KG1 (cell line): Measurements from ENCODE around the gene RAP2C.
A peak's percentile ranks its signal among the peaks of the same experiment; 100 is the strongest.

ENCODE experiments used
- DNase-seq: peaks from one replicate; lab custom pipeline; 2025; lab: John Stamatoyannopoulos, UW

RAP2C gene

GRCh38 chrX:132219343-132219768 is at the start of gene RAP2C:
TSS of gene RAP2C (minus strand) at chrX:132219447. CDS start at chrX:132217268, 2,179 bp downstream.
- peak; percentile 11 for DNase-seq

DNA sequence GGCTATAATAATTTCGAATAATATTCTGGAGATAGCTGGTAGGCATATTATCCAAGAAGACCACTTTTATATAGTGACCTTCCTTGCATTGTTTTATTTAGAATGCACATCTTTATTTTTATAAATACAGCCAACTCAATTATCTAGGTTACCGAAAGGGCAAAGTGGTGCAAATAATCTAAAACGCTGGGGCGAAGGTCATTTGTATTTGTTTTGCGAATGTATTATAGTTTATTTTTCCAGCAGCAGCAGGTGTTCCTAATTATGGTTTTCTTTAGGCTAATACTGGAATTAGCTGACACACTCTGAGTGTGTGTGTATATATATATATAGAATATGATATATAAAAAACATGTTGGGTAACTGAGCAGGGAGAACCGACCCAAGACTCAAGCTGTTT is 48.1 kb upstream of the RAP2C start:
- no peak for DNase-seq

DNA sequence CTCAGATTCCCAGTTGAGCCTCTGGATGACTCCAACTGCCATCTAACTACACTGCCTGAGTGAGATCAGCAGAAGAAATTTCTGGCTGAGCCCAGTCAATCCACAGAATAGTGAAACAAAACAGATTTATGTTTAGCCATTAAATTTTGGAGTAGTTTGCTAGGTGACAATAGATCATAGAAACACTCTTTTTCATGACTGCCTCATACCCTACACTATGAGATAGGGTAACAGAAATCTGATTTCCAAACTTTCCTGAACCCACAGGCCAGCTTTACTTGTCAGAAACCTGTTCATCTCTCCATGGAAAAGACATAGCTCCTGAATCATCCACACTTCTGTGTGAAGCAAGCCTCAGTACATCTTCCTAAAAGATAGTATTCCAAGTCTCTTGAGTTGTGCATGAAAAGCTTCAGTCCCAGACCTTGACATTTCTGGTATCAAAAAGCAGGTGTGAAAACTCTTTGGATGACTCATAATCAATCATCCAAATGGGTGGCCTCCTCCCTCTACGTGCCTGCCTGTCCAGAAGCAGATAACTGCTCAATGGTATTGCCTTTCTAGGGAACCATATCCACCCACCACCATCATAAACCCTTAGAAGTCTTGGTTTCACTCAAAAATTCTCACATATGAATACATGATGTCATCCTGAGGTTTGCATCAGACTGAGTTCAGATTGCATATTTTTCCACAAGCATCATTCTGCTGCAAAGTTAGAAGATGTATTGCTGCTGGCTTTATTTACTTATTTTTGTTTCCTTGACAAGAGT is 47.5 kb upstream of the RAP2C start:
- no peak for DNase-seq

- DNase-seq: no peak
Measured at GRCh38 chrX:132263127-132263526, 43.9 kb upstream of the RAP2C start.

- no peak for DNase-seq
Measured at GRCh38 chrX:132258509-132258908, 39.3 kb upstream of the RAP2C start.

DNA sequence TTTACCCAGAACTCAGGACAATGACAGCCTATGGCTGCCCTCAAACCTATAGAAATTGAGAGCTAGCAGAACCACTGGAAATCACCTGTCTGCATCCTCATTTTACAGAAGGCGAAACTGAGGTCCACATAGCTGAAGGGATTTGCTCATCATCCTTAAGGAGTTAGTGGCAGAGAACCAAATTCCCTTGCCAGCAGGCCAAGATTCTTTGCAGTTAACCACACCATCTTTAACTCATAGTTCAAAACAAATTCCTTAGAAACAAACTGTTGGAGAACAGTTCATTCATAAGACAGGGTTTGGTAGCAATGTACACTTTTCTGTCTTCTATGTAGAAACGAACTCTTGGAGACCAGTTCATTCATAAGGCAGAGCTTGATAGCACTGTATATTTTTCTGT is 37.9 kb upstream of the RAP2C start:
- DNase-seq: no peak

DNA sequence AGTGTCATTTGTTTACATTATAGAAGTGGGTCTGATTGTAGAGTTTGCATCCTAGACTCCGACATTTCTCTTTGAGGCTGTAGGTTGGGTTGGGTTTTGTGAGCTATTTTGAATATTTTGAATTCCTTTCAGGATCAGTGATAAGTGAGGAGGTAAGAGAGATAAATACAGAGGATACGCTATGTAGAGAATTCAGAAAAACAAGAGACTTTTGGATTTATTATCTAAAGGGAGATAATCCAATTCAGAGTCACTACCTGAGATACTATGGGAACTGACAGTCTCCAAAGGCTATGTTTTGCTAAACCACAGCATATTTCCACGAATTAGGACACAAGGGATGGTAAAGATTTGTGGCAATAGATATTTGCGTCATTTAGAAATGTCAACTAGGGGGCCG is 16.9 kb upstream of the RAP2C start:
- no peak for DNase-seq

DNA sequence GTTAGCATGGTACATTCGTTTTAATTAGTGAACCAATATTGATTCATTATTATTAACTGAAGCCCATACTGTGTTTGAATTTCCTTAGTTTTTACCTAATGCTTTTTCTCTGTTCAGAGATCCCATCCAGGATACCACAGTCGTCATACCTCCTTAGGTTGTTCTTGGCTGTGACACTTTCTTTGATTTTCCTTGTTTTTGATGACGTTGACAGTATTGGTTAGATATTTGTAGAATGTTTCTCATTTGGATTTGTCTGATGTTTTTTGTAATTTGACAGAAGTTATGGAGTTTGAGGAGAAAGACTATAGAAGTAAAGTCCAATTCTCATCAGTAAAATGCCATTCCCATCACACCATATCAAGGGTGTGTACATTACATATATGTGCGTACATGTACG is 16.2 kb upstream of the RAP2C start:
- no peak for DNase-seq

- DNase-seq: no peak
Measured at GRCh38 chrX:132231587-132231986, 12.3 kb upstream of the RAP2C start.

GRCh38 chrX:132227383-132228112 is 8.3 kb upstream of the RAP2C start:
- no peak for DNase-seq

- no peak for DNase-seq
Measured at GRCh38 chrX:132226169-132226568, 6.9 kb upstream of the RAP2C start.

- peak; percentile 16 for DNase-seq
Measured at GRCh38 chrX:132218100-132218812, 991 bp downstream of the RAP2C start.

DNA sequence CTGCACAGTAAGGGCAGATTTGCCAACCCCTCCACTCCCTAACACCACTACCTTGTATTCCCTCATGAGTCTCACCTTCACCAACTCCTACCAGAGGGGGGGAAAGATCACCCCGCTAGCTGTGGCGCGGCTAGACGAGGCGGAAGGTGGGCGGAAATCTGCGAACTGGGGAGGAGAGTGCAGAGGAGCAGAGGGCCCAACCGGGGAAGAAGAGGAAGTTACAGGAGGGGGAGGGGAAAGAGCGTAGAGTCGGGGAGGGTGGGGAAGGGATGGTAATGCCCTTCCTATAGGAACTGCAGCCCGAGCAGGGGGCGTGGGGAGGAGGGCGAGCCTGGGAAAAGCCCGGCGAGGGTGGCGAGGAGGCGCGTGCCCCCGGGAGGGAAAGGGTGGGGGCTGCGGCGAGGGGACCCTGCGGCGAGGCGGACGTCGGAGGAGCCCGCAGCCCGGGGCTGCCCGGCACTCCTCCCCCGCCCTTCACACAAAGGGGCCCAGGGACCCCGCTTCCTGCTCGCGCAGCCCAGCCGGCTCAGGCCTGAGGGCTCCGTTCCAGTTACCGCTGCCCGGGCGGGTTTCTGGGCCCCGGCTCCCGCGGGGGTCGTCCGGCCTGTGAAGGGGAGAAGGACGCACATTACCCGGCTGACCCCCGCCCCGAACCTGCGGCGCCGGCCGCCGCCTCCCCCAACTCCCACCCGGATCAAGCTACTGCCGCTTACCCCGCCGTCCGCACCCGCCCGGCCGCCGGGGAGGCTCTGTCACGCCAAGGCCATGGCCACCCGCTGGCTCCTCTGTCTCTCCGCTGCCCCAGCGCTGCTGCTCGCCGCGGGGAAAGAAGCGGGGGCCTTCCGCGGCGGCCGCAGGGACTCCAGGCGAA is 1.8 kb downstream of the RAP2C start:
- DNase-seq: peak; percentile 74

GRCh38 chrX:132216806-132217202 is 2.4 kb downstream of the RAP2C start:
- peak; percentile 57 for DNase-seq

GRCh38 chrX:132216283-132216682 is 3.0 kb downstream of the RAP2C start:
- no peak for DNase-seq

- no peak for DNase-seq
Measured at GRCh38 chrX:132214518-132214917, 4.7 kb downstream of the RAP2C start.

GRCh38 chrX:132209527-132209926 is 9.7 kb downstream of the RAP2C start:
- DNase-seq: no peak

DNA sequence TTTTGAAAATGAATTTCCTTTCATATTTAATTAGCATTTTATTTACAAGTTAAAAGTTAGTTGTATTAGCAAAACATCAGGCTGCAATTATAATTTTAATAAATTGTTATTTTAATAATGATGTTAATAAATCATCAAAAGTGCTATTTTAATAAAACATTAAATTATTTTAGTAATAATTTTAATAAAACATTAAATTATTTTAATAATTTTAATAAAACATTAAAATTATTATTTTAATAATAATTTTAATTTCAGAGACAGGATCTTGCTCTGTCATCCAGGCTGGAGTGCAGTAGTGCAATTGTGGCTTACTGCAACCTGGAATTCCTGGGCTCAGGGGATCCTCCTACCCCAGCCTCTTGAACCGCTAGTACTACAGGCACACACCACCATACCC is 10.8 kb downstream of the RAP2C start:
- no peak for DNase-seq

- DNase-seq: no peak
Measured at GRCh38 chrX:132207996-132208395, 11.3 kb downstream of the RAP2C start.

- no peak for DNase-seq
Measured at GRCh38 chrX:132206259-132206658, 13.0 kb downstream of the RAP2C start.

DNA sequence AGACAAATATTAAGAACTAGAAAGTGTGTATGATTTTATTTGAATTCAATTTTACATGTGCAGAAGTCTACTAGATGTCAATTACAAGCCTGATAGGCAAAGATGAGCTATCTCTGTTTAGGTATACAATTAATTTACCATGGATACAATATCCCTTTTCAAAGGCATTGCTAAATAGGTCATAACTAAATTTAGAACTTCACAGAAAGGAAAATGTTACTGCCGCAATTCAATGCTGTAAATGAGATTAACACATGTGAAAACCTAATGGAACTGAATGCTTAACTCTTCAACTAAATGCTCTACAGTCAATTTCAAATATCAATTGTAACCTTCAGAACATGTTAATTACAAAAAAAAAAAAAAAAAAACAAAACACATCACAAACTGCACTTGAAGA is 14.6 kb downstream of the RAP2C start:
- DNase-seq: no peak

GRCh38 chrX:132200976-132201375 is 18.3 kb downstream of the RAP2C start:
- no peak for DNase-seq
